K562 (cell line): Measurements from ENCODE around the gene SLC20A1. TPM values are rescaled to one million over a fixed set of nuclear protein-coding genes. Genes with fewer than 3 reads are reported as not detected.

Source experiments
- ADNP ChIP-seq: fragments of 200-800 bp; sonication (Bioruptor generic); IDR thresholded peaks from 2 replicates; pipeline ENCODE4 v1.6.1; 2016; ENCODE audit warnings: missing genetic modification characterization, missing compliant biosample characterization
- C11orf30 ChIP-seq: fragments of 450-650 bp; IDR thresholded peaks from 2 replicates; pipeline ENCODE4 v1.6.1; 2016; ENCODE audit warnings: low read depth, mild to moderate bottlenecking
- EP300 ChIP-seq: IDR thresholded peaks from 2 replicates; pipeline ENCODE4 v1.6.1; 2012; ENCODE audit warnings: low read length, improper control_type of control experiment
- HMG20B ChIP-seq: fragments of 250-450 bp; sonication (Bioruptor Pico); IDR thresholded peaks from 2 replicates; pipeline ENCODE4 v1.5.0; 2021; ENCODE audit warnings: mild to moderate bottlenecking
- MTA3 ChIP-seq: fragments of 450-650 bp; formaldehyde crosslinking; IDR thresholded peaks from 2 replicates; pipeline ENCODE4 v1.6.1; 2017; ENCODE audit warnings: mild to moderate bottlenecking, borderline replicate concordance
- PTRF ChIP-seq: fragments of 450-650 bp; IDR thresholded peaks from 2 replicates; pipeline ENCODE4 v1.6.1; 2016; ENCODE audit warnings: mild to moderate bottlenecking, missing genetic modification characterization, missing compliant biosample characterization
- ZNF174 ChIP-seq: fragments of 250-450 bp; sonication (Bioruptor Pico); IDR thresholded peaks from 2 replicates; pipeline ENCODE4 v1.4.0; 2020; ENCODE audit warnings: mild to moderate bottlenecking
- ZNF23 ChIP-seq: fragments of 250-450 bp; sonication (Bioruptor Pico); IDR thresholded peaks from 2 replicates; pipeline ENCODE4 v1.4.0; 2020; ENCODE audit warnings: mild to moderate bottlenecking
- polyA plus RNA-seq, 8 experiments: library from polyadenylated mRNA; depleted of rRNA in 4 of 8; stranded (reverse) in 5 of 8; unstranded in 3 of 8; fragments of >200 nt; fragmentation: Nextera tagmentation in 2 of 8; fragmentation: Illumina TruSeq in 1 of 8; extraction: Ambion mirVana in 2 of 8; extraction: Trizol in 1 of 8; gene quantifications; 2 replicates each; pipeline versions ENCODE4 v1.2.1 to v1.2.3, GENCODE V29; 2011 to 2014; ENCODE audit warnings: inconsistent platforms in 1 of 8, missing spikeins in 1 of 8
- total RNA-seq, 7 experiments: library from RNA; depleted of rRNA in 6 of 7; stranded (reverse); fragments of >200 nt in 6 of 7; fragmentation: Illumina TruSeq in 2 of 7; extraction: Trizol in 2 of 7; gene quantifications; 2 replicates each; pipeline versions ENCODE4 v1.2.1 to v1.2.3, GENCODE V29; 2011 to 2021; ENCODE audit warnings: low replicate concordance in 1 of 7
- TF ChIP-seq, protein P1 (sequence below): fragments of 450-650 bp; IDR thresholded peaks from 2 replicates; pipeline ENCODE4 v1.6.1; 2016; ENCODE audit warnings: borderline replicate concordance
- TF ChIP-seq, protein P2 (sequence below): fragments of 200-800 bp; sonication (Bioruptor generic); IDR thresholded peaks from 2 replicates; pipeline ENCODE4 v1.6.1; 2017; ENCODE audit warnings: missing genetic modification characterization, missing compliant biosample characterization
- TF ChIP-seq, protein P3 (sequence below): sonication (generic); formaldehyde crosslinking; IDR thresholded peaks from 2 replicates; pipeline ENCODE4 v1.9.0; 2022; ENCODE audit warnings: mild to moderate bottlenecking, missing genetic modification reagents
- TF ChIP-seq, protein P4 (sequence below), 2 experiments: fragments of 450-650 bp; conservative IDR thresholded peaks; 2 replicates each; pipeline ENCODE4 v1.6.1; 2017; ENCODE audit warnings: mild to moderate bottlenecking in 2 of 2, moderate library complexity in 2 of 2
- TF ChIP-seq, protein P5 (sequence below), 2 experiments: fragments of 150-350 bp in 1 of 2; IDR thresholded peaks; 2 replicates each; pipeline ENCODE4 v1.6.1; 2012 to 2016; ENCODE audit warnings: low read depth in 2 of 2, low read length in 2 of 2, mild to moderate bottlenecking in 1 of 2, moderate library complexity in 1 of 2
- TF ChIP-seq, protein P6 (sequence below): sonication (generic); IDR thresholded peaks from 2 replicates; pipeline ENCODE4 v1.6.1; 2016
- TF ChIP-seq, protein P7 (sequence below): sonication (generic); formaldehyde crosslinking; IDR thresholded peaks from 2 replicates; pipeline ENCODE4 v1.8.1; 2023; ENCODE audit warnings: mild to moderate bottlenecking, missing genetic modification reagents

SLC20A1 gene
- total and polyA plus RNA-seq, 9 of the 15 experiments (the other 6 are each of a cell fraction or from before 2014, with no cell fraction given), result 53.8 to 150 (median 74.7) TPM

DNA sequence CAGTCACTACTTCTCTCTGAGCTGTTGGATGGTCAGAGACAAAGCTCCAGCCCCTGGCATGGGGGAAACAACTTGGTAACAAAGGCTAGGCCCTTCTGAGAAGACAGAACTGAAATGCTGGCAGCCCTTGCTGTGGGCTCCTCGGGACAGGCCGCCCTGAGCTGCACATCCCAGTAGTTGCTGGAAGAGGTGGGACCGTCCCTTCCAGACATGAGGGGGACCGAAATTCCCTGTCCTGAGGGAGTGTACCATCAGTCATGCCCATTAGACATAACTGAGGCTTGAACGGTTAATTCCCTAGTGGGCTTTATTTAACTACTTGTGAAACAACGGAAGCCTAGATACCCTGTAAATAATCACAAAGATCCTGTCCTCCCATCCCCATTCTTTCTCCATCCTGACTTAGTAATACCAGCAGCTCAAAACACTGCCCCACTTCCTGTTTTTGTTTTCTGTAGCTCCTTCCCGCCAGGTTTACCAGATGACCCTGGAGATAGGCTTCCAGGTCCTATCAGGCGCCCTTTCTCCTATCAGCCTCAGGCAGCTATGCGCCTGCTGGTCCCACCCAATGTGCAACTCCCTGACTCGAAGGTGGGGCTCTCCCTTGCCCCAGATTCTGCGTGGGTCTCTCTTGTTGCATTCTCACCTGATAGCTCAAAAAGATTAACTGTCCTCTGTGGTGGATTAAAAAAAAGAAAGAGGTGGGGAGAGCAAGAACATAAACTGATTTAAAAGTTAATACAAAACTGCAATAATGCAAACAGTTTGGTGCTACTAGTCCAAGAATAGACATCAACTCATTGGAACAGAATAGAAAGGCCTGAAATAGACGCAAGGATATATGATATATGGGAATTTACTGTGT lies 38.0 kb downstream of the SLC20A1 start (continued):
- TF ChIP-seq EP300, result peak; percentile 96
- TF ChIP-seq, protein P1, sequence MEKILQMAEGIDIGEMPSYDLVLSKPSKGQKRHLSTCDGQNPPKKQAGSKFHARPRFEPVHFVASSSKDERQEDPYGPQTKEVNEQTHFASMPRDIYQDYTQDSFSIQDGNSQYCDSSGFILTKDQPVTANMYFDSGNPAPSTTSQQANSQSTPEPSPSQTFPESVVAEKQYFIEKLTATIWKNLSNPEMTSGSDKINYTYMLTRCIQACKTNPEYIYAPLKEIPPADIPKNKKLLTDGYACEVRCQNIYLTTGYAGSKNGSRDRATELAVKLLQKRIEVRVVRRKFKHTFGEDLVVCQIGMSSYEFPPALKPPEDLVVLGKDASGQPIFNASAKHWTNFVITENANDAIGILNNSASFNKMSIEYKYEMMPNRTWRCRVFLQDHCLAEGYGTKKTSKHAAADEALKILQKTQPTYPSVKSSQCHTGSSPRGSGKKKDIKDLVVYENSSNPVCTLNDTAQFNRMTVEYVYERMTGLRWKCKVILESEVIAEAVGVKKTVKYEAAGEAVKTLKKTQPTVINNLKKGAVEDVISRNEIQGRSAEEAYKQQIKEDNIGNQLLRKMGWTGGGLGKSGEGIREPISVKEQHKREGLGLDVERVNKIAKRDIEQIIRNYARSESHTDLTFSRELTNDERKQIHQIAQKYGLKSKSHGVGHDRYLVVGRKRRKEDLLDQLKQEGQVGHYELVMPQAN, result no peak
- TF ChIP-seq ZNF174 (CRISPR knock-in tag), result no peak
- TF ChIP-seq, protein P2, sequence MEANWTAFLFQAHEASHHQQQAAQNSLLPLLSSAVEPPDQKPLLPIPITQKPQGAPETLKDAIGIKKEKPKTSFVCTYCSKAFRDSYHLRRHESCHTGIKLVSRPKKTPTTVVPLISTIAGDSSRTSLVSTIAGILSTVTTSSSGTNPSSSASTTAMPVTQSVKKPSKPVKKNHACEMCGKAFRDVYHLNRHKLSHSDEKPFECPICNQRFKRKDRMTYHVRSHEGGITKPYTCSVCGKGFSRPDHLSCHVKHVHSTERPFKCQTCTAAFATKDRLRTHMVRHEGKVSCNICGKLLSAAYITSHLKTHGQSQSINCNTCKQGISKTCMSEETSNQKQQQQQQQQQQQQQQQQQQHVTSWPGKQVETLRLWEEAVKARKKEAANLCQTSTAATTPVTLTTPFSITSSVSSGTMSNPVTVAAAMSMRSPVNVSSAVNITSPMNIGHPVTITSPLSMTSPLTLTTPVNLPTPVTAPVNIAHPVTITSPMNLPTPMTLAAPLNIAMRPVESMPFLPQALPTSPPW (CRISPR knock-in tag), result peak; percentile 78
- TF ChIP-seq, protein P3, sequence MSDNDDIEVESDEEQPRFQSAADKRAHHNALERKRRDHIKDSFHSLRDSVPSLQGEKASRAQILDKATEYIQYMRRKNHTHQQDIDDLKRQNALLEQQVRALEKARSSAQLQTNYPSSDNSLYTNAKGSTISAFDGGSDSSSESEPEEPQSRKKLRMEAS (CRISPR knock-in tag), result no peak
- TF ChIP-seq, protein P4, sequence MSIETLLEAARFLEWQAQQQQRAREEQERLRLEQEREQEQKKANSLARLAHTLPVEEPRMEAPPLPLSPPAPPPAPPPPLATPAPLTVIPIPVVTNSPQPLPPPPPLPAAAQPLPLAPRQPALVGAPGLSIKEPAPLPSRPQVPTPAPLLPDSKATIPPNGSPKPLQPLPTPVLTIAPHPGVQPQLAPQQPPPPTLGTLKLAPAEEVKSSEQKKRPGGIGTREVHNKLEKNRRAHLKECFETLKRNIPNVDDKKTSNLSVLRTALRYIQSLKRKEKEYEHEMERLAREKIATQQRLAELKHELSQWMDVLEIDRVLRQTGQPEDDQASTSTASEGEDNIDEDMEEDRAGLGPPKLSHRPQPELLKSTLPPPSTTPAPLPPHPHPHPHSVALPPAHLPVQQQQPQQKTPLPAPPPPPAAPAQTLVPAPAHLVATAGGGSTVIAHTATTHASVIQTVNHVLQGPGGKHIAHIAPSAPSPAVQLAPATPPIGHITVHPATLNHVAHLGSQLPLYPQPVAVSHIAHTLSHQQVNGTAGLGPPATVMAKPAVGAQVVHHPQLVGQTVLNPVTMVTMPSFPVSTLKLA (conservative IDR thresholded peaks at IDR 0.05), result peak in 1 of 2 experiments; percentile 42; a peak in 1 of 4 replicates
- TF ChIP-seq PTRF, result 0 out of 2 replicates have a peak, but pooled peaks have one; percentile 30
- no peak for TF ChIP-seq C11orf30
- TF ChIP-seq, protein P5, sequence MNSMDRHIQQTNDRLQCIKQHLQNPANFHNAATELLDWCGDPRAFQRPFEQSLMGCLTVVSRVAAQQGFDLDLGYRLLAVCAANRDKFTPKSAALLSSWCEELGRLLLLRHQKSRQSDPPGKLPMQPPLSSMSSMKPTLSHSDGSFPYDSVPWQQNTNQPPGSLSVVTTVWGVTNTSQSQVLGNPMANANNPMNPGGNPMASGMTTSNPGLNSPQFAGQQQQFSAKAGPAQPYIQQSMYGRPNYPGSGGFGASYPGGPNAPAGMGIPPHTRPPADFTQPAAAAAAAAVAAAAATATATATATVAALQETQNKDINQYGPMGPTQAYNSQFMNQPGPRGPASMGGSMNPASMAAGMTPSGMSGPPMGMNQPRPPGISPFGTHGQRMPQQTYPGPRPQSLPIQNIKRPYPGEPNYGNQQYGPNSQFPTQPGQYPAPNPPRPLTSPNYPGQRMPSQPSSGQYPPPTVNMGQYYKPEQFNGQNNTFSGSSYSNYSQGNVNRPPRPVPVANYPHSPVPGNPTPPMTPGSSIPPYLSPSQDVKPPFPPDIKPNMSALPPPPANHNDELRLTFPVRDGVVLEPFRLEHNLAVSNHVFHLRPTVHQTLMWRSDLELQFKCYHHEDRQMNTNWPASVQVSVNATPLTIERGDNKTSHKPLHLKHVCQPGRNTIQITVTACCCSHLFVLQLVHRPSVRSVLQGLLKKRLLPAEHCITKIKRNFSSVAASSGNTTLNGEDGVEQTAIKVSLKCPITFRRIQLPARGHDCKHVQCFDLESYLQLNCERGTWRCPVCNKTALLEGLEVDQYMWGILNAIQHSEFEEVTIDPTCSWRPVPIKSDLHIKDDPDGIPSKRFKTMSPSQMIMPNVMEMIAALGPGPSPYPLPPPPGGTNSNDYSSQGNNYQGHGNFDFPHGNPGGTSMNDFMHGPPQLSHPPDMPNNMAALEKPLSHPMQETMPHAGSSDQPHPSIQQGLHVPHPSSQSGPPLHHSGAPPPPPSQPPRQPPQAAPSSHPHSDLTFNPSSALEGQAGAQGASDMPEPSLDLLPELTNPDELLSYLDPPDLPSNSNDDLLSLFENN (IDR thresholded peaks at IDR 0.05; ENCODE audit: low read depth in 2 of 2, low read length in 2 of 2), result peak in 1 of 2 experiments; percentile 88; a peak in 2 of 4 replicates
- TF ChIP-seq HMG20B (CRISPR knock-in tag), result no peak
- TF ChIP-seq ZNF23 (CRISPR knock-in tag), result no peak
- TF ChIP-seq, protein P6, sequence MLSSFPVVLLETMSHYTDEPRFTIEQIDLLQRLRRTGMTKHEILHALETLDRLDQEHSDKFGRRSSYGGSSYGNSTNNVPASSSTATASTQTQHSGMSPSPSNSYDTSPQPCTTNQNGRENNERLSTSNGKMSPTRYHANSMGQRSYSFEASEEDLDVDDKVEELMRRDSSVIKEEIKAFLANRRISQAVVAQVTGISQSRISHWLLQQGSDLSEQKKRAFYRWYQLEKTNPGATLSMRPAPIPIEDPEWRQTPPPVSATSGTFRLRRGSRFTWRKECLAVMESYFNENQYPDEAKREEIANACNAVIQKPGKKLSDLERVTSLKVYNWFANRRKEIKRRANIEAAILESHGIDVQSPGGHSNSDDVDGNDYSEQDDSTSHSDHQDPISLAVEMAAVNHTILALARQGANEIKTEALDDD, result peak; percentile 89
- TF ChIP-seq, protein P7, sequence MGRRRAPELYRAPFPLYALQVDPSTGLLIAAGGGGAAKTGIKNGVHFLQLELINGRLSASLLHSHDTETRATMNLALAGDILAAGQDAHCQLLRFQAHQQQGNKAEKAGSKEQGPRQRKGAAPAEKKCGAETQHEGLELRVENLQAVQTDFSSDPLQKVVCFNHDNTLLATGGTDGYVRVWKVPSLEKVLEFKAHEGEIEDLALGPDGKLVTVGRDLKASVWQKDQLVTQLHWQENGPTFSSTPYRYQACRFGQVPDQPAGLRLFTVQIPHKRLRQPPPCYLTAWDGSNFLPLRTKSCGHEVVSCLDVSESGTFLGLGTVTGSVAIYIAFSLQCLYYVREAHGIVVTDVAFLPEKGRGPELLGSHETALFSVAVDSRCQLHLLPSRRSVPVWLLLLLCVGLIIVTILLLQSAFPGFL (CRISPR knock-in tag), result no peak
- peak; percentile 70 for TF ChIP-seq MTA3
- no peak for TF ChIP-seq ADNP (tag)
